Ascending aorta (tissue), 2 donors: ENCODE measurements around the gene WDR11. TPM values are rescaled to one million over a fixed set of nuclear protein-coding genes. Genes with fewer than 3 reads are reported as not detected.

Source experiments
- DNase-seq, 2 donors: peaks; one replicate each; pipeline ENCODE4 v3.0.0-alpha.2; 2019; ENCODE audit warnings: low spot score in 2 of 2
- H3K27ac ChIP-seq, 2 donors: fragments of 200-600 bp; sonication (generic); one replicate each; pipeline ENCODE4 v1.5.1; 2016 to 2017; ENCODE audit warnings: mild to moderate bottlenecking in 1 of 2
- H3K27me3 ChIP-seq: fragments of 200-600 bp; sonication (generic); one replicate; pipeline ENCODE4 v1.5.1; 2017
- H3K36me3 ChIP-seq, 2 donors: fragments of 200-600 bp; sonication (generic); one replicate each; pipeline ENCODE4 v1.5.1; 2016
- H3K4me1 ChIP-seq, 2 donors: fragments of 200-600 bp; sonication (generic); one replicate each; pipeline ENCODE4 v1.5.1; 2016 to 2017; ENCODE audit warnings: mild to moderate bottlenecking in 1 of 2
- H3K4me3 ChIP-seq, 2 donors: fragments of 200-600 bp; sonication (generic); one replicate each; pipeline ENCODE4 v1.5.1; 2016 to 2017; ENCODE audit warnings: mild to moderate bottlenecking in 1 of 2
- H3K9me3 ChIP-seq, 2 donors: fragments of 200-600 bp; sonication (generic); one replicate each; pipeline ENCODE4 v1.5.1; 2016
- intact Hi-C: fragments of 100-400 bp; cut with DNase I; formaldehyde crosslinking; loops from one replicate; pipeline ENCODE4 v1.15.1; 2023
- total RNA-seq: library from RNA; depleted of rRNA; stranded (reverse); fragments of >200 nt; gene quantifications from one replicate; pipeline ENCODE4 v1.1.0, GENCODE V29; 2016
- TF ChIP-seq, protein P1 (sequence below), 3 experiments: fragments of 200-600 bp in 2 of 3; fragments of 450-650 bp in 1 of 3; sonication (generic) in 2 of 3; IDR thresholded peaks; one replicate each; pipeline ENCODE4 v1.5.1; 2016 to 2019; ENCODE audit warnings: antibody characterized with exemption in 3 of 3, mild to moderate bottlenecking in 1 of 3, moderate library complexity in 1 of 3

Gene WDR11
- total RNA-seq, 1 donor from 2014 or later = 10.2 TPM

- H3K9me3 ChIP-seq = peaks cover 0 to 9% of the 10 kb centered on the region in 2 donors
- H3K4me1 ChIP-seq = peaks cover 7 to 10% of the 10 kb centered on the region in 2 donors
- intact Hi-C loops = no loop called here
- no peak for DNase-seq
- H3K4me3 ChIP-seq = no peak overlapping the region
- H3K27ac ChIP-seq = no peak overlapping the region
- no peaks in the 10 kb centered on the region for H3K27me3 ChIP-seq
- no peaks in the 10 kb centered on the region for H3K36me3 ChIP-seq
- TF ChIP-seq, protein P1, sequence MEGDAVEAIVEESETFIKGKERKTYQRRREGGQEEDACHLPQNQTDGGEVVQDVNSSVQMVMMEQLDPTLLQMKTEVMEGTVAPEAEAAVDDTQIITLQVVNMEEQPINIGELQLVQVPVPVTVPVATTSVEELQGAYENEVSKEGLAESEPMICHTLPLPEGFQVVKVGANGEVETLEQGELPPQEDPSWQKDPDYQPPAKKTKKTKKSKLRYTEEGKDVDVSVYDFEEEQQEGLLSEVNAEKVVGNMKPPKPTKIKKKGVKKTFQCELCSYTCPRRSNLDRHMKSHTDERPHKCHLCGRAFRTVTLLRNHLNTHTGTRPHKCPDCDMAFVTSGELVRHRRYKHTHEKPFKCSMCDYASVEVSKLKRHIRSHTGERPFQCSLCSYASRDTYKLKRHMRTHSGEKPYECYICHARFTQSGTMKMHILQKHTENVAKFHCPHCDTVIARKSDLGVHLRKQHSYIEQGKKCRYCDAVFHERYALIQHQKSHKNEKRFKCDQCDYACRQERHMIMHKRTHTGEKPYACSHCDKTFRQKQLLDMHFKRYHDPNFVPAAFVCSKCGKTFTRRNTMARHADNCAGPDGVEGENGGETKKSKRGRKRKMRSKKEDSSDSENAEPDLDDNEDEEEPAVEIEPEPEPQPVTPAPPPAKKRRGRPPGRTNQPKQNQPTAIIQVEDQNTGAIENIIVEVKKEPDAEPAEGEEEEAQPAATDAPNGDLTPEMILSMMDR (IDR thresholded peaks at IDR 0.05) = no peak
Measured at GRCh38 chr10:120953897-120954296, 102.7 kb downstream of the WDR11 start.
